Measurements from ENCODE around the gene PPP1R7.

Gene PPP1R7

DNA sequence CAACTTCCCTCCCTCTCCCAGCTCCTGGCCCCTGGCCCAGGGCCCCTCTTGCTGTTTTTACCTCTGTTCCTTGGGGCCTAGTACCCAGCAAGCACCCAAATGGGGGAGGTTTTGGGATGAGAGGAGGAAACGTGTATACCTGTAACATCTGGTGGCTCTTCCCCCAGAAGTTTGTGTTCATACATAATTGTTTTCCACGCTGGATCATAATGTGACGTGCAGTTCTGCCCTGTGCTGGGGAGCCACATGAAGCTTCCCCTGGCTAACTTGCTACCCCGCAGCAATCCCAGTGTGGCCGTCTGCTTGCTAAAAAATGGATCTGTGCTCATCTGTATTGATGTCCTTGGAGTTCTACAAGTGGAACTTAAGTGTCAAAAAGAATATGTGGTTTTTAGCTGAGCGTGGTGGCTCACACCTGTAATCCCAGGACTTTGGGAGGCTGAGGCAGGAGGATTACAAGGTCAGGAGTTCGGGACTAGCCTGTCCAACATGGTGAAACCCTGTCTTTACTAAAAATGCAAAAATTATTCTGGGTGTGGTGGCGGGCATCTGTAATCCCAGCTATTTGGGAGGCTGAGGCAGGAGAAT is 74.7 kb downstream of the PPP1R7 start:
- Histone ChIP-seq H3K9me3 (ENCODE audit: control insufficient read depth in 5 of 5, low read length in 5 of 5) (no peaks in the 10 kb centered on the region), H3K36me3 (ENCODE audit: control insufficient read depth in 5 of 5, insufficient read depth in 5 of 5, low read length in 5 of 5) (peaks cover 0 to 46% (median 44%) of the 10 kb centered on the region in 5 donors), H3K27ac (ENCODE audit: low read depth, low read length) (no peak overlapping the region), H3K27me3 (ENCODE audit: control insufficient read depth in 5 of 5, insufficient read depth in 4 of 5, low read length in 5 of 5) (no peaks in the 10 kb centered on the region), H3K9ac (ENCODE audit: low read length in 5 of 5) (no peak overlapping the region), H3K4me3 (ENCODE audit: low read depth in 1 of 5, low read length in 5 of 5) (no peak overlapping the region), H3K4me1 (ENCODE audit: control insufficient read depth in 5 of 5, insufficient read depth in 5 of 5, low read length in 5 of 5) (peaks cover 0 to 15% (median 13%) of the 10 kb centered on the region in 5 donors)

DNA sequence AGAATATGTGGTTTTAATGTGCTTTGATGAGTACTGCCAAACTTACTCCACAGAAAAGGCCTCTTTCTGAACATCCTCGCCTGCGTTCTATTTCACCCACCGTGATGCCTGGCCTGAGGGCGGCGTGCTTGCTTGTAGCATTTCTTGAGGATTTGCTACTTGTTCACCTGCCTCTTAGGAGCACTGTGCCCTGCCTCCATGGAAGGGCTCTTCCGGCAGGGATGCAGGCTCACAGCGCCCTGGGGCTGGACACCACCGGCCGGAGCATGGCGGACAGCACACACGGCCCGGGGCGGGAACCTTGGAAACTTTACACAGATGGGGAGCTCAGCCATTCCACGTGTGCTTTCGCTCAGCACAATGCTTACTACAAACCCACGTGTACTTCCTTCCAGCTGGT is 75.3 kb downstream of the PPP1R7 start:
- no peaks in the 10 kb centered on the region for H3K9me3 ChIP-seq (ENCODE audit: control insufficient read depth in 5 of 5, low read length in 5 of 5)
- H3K27me3 ChIP-seq (ENCODE audit: control insufficient read depth in 5 of 5, insufficient read depth in 4 of 5, low read length in 5 of 5) = no peaks in the 10 kb centered on the region
- H3K36me3 ChIP-seq (ENCODE audit: control insufficient read depth in 5 of 5, insufficient read depth in 5 of 5, low read length in 5 of 5) = peaks cover 0 to 52% (median 50%) of the 10 kb centered on the region in 5 donors
- no peak overlapping the region for H3K9ac ChIP-seq (ENCODE audit: low read length in 5 of 5)
- H3K4me3 ChIP-seq (ENCODE audit: low read depth in 1 of 5, low read length in 5 of 5) = no peak overlapping the region
- no peak overlapping the region for H3K27ac ChIP-seq (ENCODE audit: low read depth, low read length)
- H3K4me1 ChIP-seq (ENCODE audit: control insufficient read depth in 5 of 5, insufficient read depth in 5 of 5, low read length in 5 of 5) = peaks cover 0 to 15% (median 13%) of the 10 kb centered on the region in 5 donors

DNA sequence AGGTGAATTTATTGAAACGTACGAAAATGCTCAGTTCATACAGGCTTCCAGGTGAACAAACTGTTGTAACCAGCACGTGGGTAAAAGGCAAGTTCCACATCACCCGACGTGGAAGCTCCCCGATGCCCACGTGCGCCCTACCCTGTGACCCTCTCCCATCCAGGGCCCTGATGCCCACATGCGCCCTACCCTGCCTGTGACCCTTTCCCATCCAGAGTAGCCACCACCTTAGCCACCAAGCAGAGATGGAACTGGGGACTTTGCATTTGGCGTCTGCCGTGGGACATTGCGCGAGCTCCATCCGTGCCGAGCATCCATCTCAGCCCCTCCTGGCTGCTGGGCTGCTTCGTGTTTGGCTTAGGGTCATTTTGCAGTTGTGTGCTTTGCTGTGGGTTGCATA is 75.7 kb downstream of the PPP1R7 start:
- H3K36me3 ChIP-seq (ENCODE audit: control insufficient read depth in 5 of 5, insufficient read depth in 5 of 5, low read length in 5 of 5) = peaks cover 0 to 56% (median 54%) of the 10 kb centered on the region in 5 donors
- H3K27me3 ChIP-seq (ENCODE audit: control insufficient read depth in 5 of 5, insufficient read depth in 4 of 5, low read length in 5 of 5) = no peaks in the 10 kb centered on the region
- H3K27ac ChIP-seq (ENCODE audit: low read depth, low read length) = no peak overlapping the region
- no peak overlapping the region for H3K9ac ChIP-seq (ENCODE audit: low read length in 5 of 5)
- H3K9me3 ChIP-seq (ENCODE audit: control insufficient read depth in 5 of 5, low read length in 5 of 5) = no peaks in the 10 kb centered on the region
- H3K4me3 ChIP-seq (ENCODE audit: low read depth in 1 of 5, low read length in 5 of 5) = no peak overlapping the region
- H3K4me1 ChIP-seq (ENCODE audit: control insufficient read depth in 5 of 5, insufficient read depth in 5 of 5, low read length in 5 of 5) = peaks cover 0 to 15% (median 13%) of the 10 kb centered on the region in 5 donors

DNA sequence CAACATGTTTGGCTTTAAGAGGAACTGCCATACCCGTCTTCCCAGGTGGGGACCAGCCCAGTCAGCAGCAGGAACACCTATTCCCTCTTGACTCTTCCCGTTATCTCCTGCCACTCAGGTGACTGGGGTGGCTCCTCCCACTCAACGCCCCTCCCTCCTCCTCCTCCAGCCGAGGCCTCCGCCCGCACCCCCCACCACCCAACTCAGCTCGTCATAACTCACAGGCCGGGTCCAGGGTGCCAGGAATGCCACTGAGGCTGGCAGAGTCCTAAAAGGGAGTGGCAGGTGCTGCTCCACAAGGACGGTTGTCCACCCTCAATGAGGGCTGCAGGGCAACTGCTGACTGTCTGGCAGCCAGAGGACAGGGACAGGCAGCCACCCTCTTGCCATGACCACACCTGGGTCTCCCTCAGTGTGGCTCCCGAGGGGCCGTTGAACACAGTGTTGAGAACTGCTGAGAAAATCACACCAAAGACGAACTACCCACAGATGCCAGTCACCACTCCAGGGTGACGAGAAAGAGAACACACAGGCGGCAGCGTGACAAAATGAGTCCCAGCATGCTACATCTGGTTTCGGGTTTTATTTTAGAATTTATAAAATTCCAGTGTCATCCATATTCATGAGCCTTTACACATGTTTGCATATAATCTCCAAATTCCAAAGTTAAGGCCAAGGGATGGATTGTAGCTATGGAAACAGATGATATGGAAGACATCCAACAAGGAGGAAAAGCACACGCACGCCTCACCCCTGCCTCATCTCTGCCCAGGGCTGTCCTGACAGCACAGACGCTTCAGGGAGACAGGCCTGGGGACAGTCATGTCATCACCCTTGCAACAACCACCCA is 76.7 kb downstream of the PPP1R7 start:
- no peaks in the 10 kb centered on the region for H3K27me3 ChIP-seq (ENCODE audit: control insufficient read depth in 5 of 5, insufficient read depth in 4 of 5, low read length in 5 of 5)
- H3K9ac ChIP-seq (ENCODE audit: low read length in 5 of 5) = no peak overlapping the region
- no peak overlapping the region for H3K4me3 ChIP-seq (ENCODE audit: low read depth in 1 of 5, low read length in 5 of 5)
- H3K36me3 ChIP-seq (ENCODE audit: control insufficient read depth in 5 of 5, insufficient read depth in 5 of 5, low read length in 5 of 5) = peaks cover 0 to 66% (median 60%) of the 10 kb centered on the region in 5 donors
- no peak overlapping the region for H3K27ac ChIP-seq (ENCODE audit: low read depth, low read length)
- peaks cover 0 to 17% (median 13%) of the 10 kb centered on the region in 5 donors for H3K4me1 ChIP-seq (ENCODE audit: control insufficient read depth in 5 of 5, insufficient read depth in 5 of 5, low read length in 5 of 5)
- H3K9me3 ChIP-seq (ENCODE audit: control insufficient read depth in 5 of 5, low read length in 5 of 5) = no peaks in the 10 kb centered on the region

DNA sequence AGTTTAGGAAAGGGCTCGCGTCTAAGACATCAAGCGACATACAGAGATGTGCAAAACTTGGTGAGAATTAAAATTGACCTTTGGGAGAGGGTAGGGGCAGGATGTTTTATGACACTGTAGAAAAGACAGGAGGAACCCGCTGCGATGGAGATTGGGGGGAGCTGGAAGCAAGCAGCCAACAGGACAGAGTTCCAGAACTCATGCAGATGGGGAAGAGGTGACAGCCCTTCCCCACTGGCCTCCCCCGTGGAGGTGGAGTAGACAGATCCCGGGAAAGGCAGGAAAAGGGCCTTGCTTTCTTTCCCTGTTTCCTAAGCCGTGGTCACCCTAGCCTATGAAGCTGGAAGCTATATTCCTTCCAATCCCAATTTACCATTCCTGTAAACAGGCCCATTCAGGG is 77.3 kb downstream of the PPP1R7 start:
- H3K4me1 ChIP-seq (ENCODE audit: control insufficient read depth in 5 of 5, insufficient read depth in 5 of 5, low read length in 5 of 5) = peaks cover 0 to 21% (median 13%) of the 10 kb centered on the region in 5 donors
- H3K27me3 ChIP-seq (ENCODE audit: control insufficient read depth in 5 of 5, insufficient read depth in 4 of 5, low read length in 5 of 5) = no peaks in the 10 kb centered on the region
- no peak overlapping the region for H3K27ac ChIP-seq (ENCODE audit: low read depth, low read length)
- H3K4me3 ChIP-seq (ENCODE audit: low read depth in 1 of 5, low read length in 5 of 5) = no peak overlapping the region
- H3K9me3 ChIP-seq (ENCODE audit: control insufficient read depth in 5 of 5, low read length in 5 of 5) = no peaks in the 10 kb centered on the region
- H3K9ac ChIP-seq (ENCODE audit: low read length in 5 of 5) = no peak overlapping the region
- peaks cover 0 to 73% (median 64%) of the 10 kb centered on the region in 5 donors for H3K36me3 ChIP-seq (ENCODE audit: control insufficient read depth in 5 of 5, insufficient read depth in 5 of 5, low read length in 5 of 5)

DNA sequence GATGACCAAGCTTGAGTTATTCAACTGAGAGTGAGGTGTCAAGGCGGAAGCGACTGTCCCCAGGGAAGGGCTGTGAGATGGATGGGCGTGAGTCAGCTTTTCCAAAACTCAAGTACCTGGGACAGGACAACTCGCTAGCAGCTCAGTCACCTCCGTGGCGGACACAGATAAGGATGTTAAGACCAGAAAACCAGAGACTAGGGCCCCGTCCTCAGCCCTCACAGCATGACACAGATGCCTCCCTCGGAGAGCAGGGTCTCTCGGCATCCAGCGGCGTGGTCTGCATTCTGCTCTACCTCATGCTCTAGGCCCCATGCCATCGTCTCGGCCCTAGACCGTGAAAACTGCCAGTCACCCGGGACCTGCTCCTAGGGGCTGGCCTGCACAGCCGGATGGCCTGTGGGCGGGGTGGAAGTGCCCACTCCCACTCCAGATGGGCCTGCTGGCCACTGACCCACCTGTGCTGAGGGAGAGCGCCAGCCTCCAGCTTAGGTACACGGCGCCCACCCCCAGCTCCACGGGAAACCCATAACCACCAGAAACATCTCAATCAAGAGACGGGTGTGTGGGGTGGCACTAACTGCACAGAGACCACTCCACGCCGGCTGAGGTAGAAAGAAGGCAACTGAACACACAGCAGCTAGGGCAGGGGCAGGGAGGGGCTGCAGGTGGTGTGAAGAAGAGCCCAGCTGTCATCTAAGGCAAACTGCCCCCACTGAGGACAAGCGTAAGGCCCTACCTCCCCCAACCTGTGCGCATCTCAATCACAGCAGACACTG is 78.0 kb downstream of the PPP1R7 start:
- Histone ChIP-seq H3K4me3 (ENCODE audit: low read depth in 1 of 5, low read length in 5 of 5) (no peak overlapping the region), H3K4me1 (ENCODE audit: control insufficient read depth in 5 of 5, insufficient read depth in 5 of 5, low read length in 5 of 5) (peaks cover 2 to 28% (median 20%) of the 10 kb centered on the region in 5 donors), H3K27me3 (ENCODE audit: control insufficient read depth in 5 of 5, insufficient read depth in 4 of 5, low read length in 5 of 5) (no peaks in the 10 kb centered on the region), H3K9ac (ENCODE audit: low read length in 5 of 5) (no peak overlapping the region), H3K27ac (ENCODE audit: low read depth, low read length) (no peak overlapping the region), H3K36me3 (ENCODE audit: control insufficient read depth in 5 of 5, insufficient read depth in 5 of 5, low read length in 5 of 5) (peaks cover 0 to 79% (median 71%) of the 10 kb centered on the region in 5 donors), H3K9me3 (ENCODE audit: control insufficient read depth in 5 of 5, low read length in 5 of 5) (no peaks in the 10 kb centered on the region)

DNA sequence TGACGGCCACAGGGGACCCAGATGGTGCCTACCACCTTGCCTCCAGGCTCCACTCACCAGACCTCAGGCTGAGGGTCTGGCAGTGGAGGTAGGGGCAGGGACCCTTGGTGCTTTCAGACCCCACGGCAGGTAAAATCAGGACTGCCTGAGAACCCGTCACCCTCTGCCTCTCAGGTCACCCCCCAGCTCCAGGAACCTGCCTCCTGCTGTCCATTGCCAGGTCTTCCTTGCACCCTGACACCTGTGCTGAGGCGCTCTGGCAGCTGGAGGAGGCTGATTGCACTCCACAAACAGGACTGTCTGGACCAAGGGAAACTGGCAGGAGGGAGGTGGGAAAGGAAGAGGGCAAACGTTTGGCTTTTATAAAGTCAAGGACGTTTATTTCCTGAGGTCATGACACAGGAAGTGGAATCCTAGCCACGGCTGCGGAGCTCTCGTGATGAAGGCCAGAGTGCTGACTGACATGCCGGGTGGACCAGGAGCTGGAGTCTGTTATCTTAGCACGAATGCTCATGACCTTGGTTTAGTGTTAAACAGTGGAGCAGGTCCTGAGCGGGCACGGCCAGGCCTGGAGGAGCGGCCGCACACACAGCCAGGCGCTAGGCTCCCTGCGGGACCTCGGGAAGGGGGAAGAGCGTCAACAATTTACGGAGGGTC is 78.7 kb downstream of the PPP1R7 start:
- H3K4me1 ChIP-seq (ENCODE audit: control insufficient read depth in 5 of 5, insufficient read depth in 5 of 5, low read length in 5 of 5) = peaks cover 2 to 31% (median 20%) of the 10 kb centered on the region in 5 donors
- H3K9me3 ChIP-seq (ENCODE audit: control insufficient read depth in 5 of 5, low read length in 5 of 5) = no peaks in the 10 kb centered on the region
- H3K9ac ChIP-seq (ENCODE audit: low read length in 5 of 5) = no peak overlapping the region
- H3K27ac ChIP-seq (ENCODE audit: low read depth, low read length) = no peak overlapping the region
- H3K4me3 ChIP-seq (ENCODE audit: low read depth in 1 of 5, low read length in 5 of 5) = no peak overlapping the region
- no peaks in the 10 kb centered on the region for H3K27me3 ChIP-seq (ENCODE audit: control insufficient read depth in 5 of 5, insufficient read depth in 4 of 5, low read length in 5 of 5)
- H3K36me3 ChIP-seq (ENCODE audit: control insufficient read depth in 5 of 5, insufficient read depth in 5 of 5, low read length in 5 of 5) = peaks cover 0 to 86% (median 78%) of the 10 kb centered on the region in 5 donors

DNA sequence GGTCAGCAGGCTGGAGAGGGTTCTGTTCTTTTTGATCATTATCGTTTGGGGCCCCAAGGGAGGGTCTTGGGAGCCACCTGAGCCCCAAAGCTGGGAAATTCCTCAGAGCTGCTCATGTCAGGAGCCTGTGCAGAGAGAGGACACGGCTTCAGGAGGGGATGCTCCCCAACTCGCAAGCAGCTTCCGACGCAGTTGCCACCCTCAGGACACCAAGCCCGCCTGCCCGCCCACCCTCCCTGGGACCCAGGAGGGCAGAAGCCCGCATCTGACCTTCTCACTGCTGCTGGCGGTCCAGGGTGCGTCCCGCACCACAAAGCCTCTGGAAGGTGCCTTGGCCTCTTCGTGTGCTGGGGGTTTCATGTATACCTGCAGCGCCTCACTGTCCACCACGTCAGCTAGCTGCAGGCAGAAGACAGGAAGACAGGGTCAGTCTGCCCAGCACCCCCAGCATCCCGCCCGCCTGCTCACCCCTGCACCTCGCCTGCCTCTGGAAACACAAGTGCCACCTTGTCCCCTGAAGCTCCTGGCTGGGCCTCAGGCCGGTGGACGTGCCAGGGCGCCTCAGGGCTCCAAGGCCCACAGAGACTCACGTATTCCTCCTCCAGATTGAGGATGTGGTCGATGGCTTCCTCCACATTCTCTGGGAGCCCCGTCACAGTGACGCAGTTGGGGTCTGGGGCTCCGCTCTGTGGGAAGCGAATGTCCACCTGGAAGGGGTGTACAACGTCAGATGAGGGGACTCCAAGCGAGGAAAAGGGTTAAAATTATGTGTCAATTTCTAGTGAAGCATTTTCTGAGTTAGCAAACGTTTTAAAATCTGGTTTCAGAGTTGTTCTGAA is 79.5 kb downstream of the PPP1R7 start:
- H3K27ac ChIP-seq (ENCODE audit: low read depth, low read length) = no peak overlapping the region
- no peak overlapping the region for H3K9ac ChIP-seq (ENCODE audit: low read length in 5 of 5)
- no peaks in the 10 kb centered on the region for H3K27me3 ChIP-seq (ENCODE audit: control insufficient read depth in 5 of 5, insufficient read depth in 4 of 5, low read length in 5 of 5)
- no peaks in the 10 kb centered on the region for H3K9me3 ChIP-seq (ENCODE audit: control insufficient read depth in 5 of 5, low read length in 5 of 5)
- H3K4me3 ChIP-seq (ENCODE audit: low read depth in 1 of 5, low read length in 5 of 5) = no peak overlapping the region
- H3K36me3 ChIP-seq (ENCODE audit: control insufficient read depth in 5 of 5, insufficient read depth in 5 of 5, low read length in 5 of 5) = peaks cover 0 to 94% (median 86%) of the 10 kb centered on the region in 5 donors
- H3K4me1 ChIP-seq (ENCODE audit: control insufficient read depth in 5 of 5, insufficient read depth in 5 of 5, low read length in 5 of 5) = peaks cover 2 to 24% (median 14%) of the 10 kb centered on the region in 5 donors

DNA sequence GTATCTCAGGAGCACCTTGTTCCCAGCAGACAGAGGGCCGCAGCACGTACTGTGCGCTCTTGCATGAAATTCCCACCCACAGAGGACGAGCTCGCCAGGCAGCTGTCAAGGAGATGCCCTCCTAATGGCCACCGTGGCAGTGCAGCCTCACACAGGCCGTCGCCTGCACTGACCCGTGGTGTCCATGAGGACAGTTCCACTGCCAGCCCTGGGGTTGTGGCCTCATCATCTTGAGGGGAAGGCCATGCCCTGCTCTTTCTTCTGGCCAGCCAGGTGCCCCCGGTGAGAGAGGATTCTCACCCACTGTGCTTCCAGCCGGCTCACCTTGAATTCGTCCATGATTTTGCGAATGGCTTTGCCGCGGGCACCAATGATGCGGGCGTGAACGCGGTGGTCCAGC is 80.2 kb downstream of the PPP1R7 start:
- Histone ChIP-seq H3K9ac (ENCODE audit: low read length in 5 of 5) (no peak overlapping the region), H3K4me3 (ENCODE audit: low read depth in 1 of 5, low read length in 5 of 5) (no peak overlapping the region), H3K4me1 (ENCODE audit: control insufficient read depth in 5 of 5, insufficient read depth in 5 of 5, low read length in 5 of 5) (peaks cover 4 to 24% (median 14%) of the 10 kb centered on the region in 5 donors), H3K27ac (ENCODE audit: low read depth, low read length) (no peak overlapping the region), H3K27me3 (ENCODE audit: control insufficient read depth in 5 of 5, insufficient read depth in 4 of 5, low read length in 5 of 5) (no peaks in the 10 kb centered on the region), H3K36me3 (ENCODE audit: control insufficient read depth in 5 of 5, insufficient read depth in 5 of 5, low read length in 5 of 5) (peaks cover 0 to 98% (median 91%) of the 10 kb centered on the region in 5 donors), H3K9me3 (ENCODE audit: control insufficient read depth in 5 of 5, low read length in 5 of 5) (no peaks in the 10 kb centered on the region)

Data from subcutaneous abdominal adipose tissue (tissue), 5 donors.